ENCODE results near the gene SEMA3D. TPM values are rescaled to one million over a fixed set of nuclear protein-coding genes. Genes with fewer than 3 reads are reported as not detected.

Gene SEMA3D
- total RNA-seq, 3 donors from 2014 or later: 1.5 to 5.4 (median 2.1) TPM

GRCh38 chr7:85074016-85074415, 112.8 kb downstream of the SEMA3D start:
- Histone ChIP-seq H3K36me3 (ENCODE audit: low read depth) (no peaks in the 10 kb centered on the region), H3K4me1 (ENCODE audit: low read depth) (no peaks in the 10 kb centered on the region), H3K9me3 (no peaks in the 10 kb centered on the region), H3K4me3 (no peak overlapping the region)
- ATAC-seq (no peak), DNase-seq (no peak)
- TF ChIP-seq CTCF (IDR thresholded peaks at IDR 0.05): no peak
- intact Hi-C loops (cut with DNase I, micrococcal nuclease): no loop called here

- no peak for TF ChIP-seq CTCF (IDR thresholded peaks at IDR 0.05)
- DNase-seq (no peak), ATAC-seq (no peak)
- Histone ChIP-seq H3K9me3 (no peaks in the 10 kb centered on the region), H3K4me3 (no peak overlapping the region), H3K36me3 (ENCODE audit: low read depth) (no peaks in the 10 kb centered on the region), H3K4me1 (ENCODE audit: low read depth) (no peaks in the 10 kb centered on the region)
- intact Hi-C loops (cut with DNase I, micrococcal nuclease): no loop called here
Observed at GRCh38 chr7:85070967-85071628, 115.8 kb downstream of the SEMA3D start.

GRCh38 chr7:85068799-85069198, 118.1 kb downstream of the SEMA3D start:
- no peak for ATAC-seq
- intact Hi-C loops (cut with DNase I, micrococcal nuclease): no loop called here
- Histone ChIP-seq H3K36me3 (ENCODE audit: low read depth) (no peaks in the 10 kb centered on the region), H3K4me1 (ENCODE audit: low read depth) (no peaks in the 10 kb centered on the region), H3K4me3 (no peak overlapping the region), H3K9me3 (no peaks in the 10 kb centered on the region)
- no peak for TF ChIP-seq CTCF (IDR thresholded peaks at IDR 0.05)
- DNase-seq: no peak

GRCh38 chr7:85067371-85067770, 119.5 kb downstream of the SEMA3D start:
- H3K4me1 ChIP-seq (ENCODE audit: low read depth): no peaks in the 10 kb centered on the region
- DNase-seq (no peak), ATAC-seq (no peak)
- TF ChIP-seq CTCF (IDR thresholded peaks at IDR 0.05): no peak
- intact Hi-C loops (cut with DNase I, micrococcal nuclease): no loop called here
- H3K4me3 ChIP-seq: no peak overlapping the region
- no peaks in the 10 kb centered on the region for H3K36me3 ChIP-seq (ENCODE audit: low read depth)
- no peaks in the 10 kb centered on the region for H3K9me3 ChIP-seq

GRCh38 chr7:85065888-85066485, 120.9 kb downstream of the SEMA3D start:
- intact Hi-C loops (cut with DNase I, micrococcal nuclease): no loop called here
- no peak for TF ChIP-seq CTCF (IDR thresholded peaks at IDR 0.05)
- no peak for DNase-seq
- H3K9me3 ChIP-seq: no peaks in the 10 kb centered on the region
- ATAC-seq: no peak
- H3K4me3 ChIP-seq: no peak overlapping the region
- no peaks in the 10 kb centered on the region for H3K4me1 ChIP-seq (ENCODE audit: low read depth)
- H3K36me3 ChIP-seq (ENCODE audit: low read depth): no peaks in the 10 kb centered on the region
